Stromal cell of bone marrow (primary cell): Measurements from ENCODE around the gene SCAPER.
"Not testable (repeated sequence)": the region's sequence is repeated elsewhere in the genome, so short reads cannot be mapped to it uniquely, and the experiment has no call there.

ENCODE experiments used
- DNase-seq: peaks from one replicate; pipeline ENCODE4 v3.0.0-alpha.2; 2012; ENCODE audit warnings: low read depth

SCAPER gene

GRCh38 chr15:76313175-76313567, 592.0 kb downstream of the SCAPER start:
- not testable (repeated sequence) for DNase-seq

- no peak for DNase-seq
Measured at GRCh38 chr15:76312540-76313174, 592.5 kb downstream of the SCAPER start.

GRCh38 chr15:76311100-76311953, 593.8 kb downstream of the SCAPER start, which contains the start of gene ETFA:
Gene ETFA (minus strand): TSS chr15:76311469. CDS start chr15:76311388, 81 bp downstream.
- peak; percentile 94 for DNase-seq

- peak; percentile 6 for DNase-seq
Measured at GRCh38 chr15:76310475-76311099, 594.6 kb downstream of the SCAPER start.

- no peak for DNase-seq
Measured at GRCh38 chr15:76309601-76310330, 595.4 kb downstream of the SCAPER start.

- DNase-seq, result no peak
Measured at GRCh38 chr15:76303909-76304308, 601.2 kb downstream of the SCAPER start.

- DNase-seq, result no peak
Measured at GRCh38 chr15:76299786-76300185, 605.4 kb downstream of the SCAPER start.

- DNase-seq, result no peak
Measured at GRCh38 chr15:76298986-76299385, 606.2 kb downstream of the SCAPER start.

GRCh38 chr15:76297951-76298350, 607.2 kb downstream of the SCAPER start:
- not testable (repeated sequence) for DNase-seq
